ENCODE results near the gene PRDM16. TPM values are rescaled to one million over a fixed set of nuclear protein-coding genes. Genes with fewer than 3 reads are reported as not detected.

Gene PRDM16
- total and polyA plus RNA-seq, 2 of the 13 experiments (the other 11 are each of a cell fraction or from before 2014, with no cell fraction given): 0.15 to 0.81 TPM

- TF ChIP-seq PRDM4 (CRISPR knock-in tag; IDR thresholded peaks at IDR 0.05; ENCODE audit: borderline replicate concordance) (no peak), ZNF232 (CRISPR knock-in tag; IDR thresholded peaks at IDR 0.05; ENCODE audit: borderline replicate concordance) (peak; percentile 78; the same call in 1 of the 2 replicates), GZF1 (CRISPR knock-in tag; IDR thresholded peaks at IDR 0.05) (peak; percentile 51; the same call in 1 of the 2 replicates), ZFYVE20 (CRISPR knock-in tag; IDR thresholded peaks at IDR 0.05; ENCODE audit: borderline replicate concordance, low read depth) (0 out of 2 replicates have a peak, but pooled peaks have one; percentile 63), KMT2A (CRISPR knock-in tag; IDR thresholded peaks at IDR 0.05) (peak; percentile 22; the same call in 1 of the 2 replicates), ZNF703 (CRISPR knock-in tag; IDR thresholded peaks at IDR 0.05; ENCODE audit: borderline replicate concordance) (no peak), IRF2 (CRISPR knock-in tag; IDR thresholded peaks at IDR 0.05) (0 out of 2 replicates have a peak, but pooled peaks have one; percentile 9), ZIK1 (CRISPR knock-in tag; IDR thresholded peaks at IDR 0.05; ENCODE audit: borderline replicate concordance, low read depth) (peak; percentile 10; the same call in 1 of the 2 replicates), THAP9 (CRISPR knock-in tag; IDR thresholded peaks at IDR 0.05; ENCODE audit: borderline replicate concordance) (peak; percentile 80; the same call in 1 of the 2 replicates), ZNF160 (CRISPR knock-in tag; IDR thresholded peaks at IDR 0.05) (0 out of 2 replicates have a peak, but pooled peaks have one; percentile 53), POLR2AphosphoS5 (IDR thresholded peaks at IDR 0.05; ENCODE audit: low read depth, low read length) (peak; percentile 71), ZNF558 (CRISPR knock-in tag; IDR thresholded peaks at IDR 0.05; ENCODE audit: borderline replicate concordance) (no peak), U2AF1 (optimal IDR thresholded peaks at IDR 0.05; ENCODE audit: low read depth, low read length) (no peak), HMG20B (CRISPR knock-in tag; conservative IDR thresholded peaks at IDR 0.05) (peak; percentile 62; the same call in 1 of the 2 replicates), YY1 (IDR thresholded peaks at IDR 0.05; ENCODE audit: insufficient read depth, insufficient replicate concordance, low read depth, low read length) (peak; percentile 17), MTF2 (CRISPR knock-in tag; IDR thresholded peaks at IDR 0.05; ENCODE audit: borderline replicate concordance) (0 out of 2 replicates have a peak, but pooled peaks have one; percentile 64), ZNF317 (CRISPR knock-in tag; IDR thresholded peaks at IDR 0.05) (0 out of 2 replicates have a peak, but pooled peaks have one; percentile 37), ZNF205 (CRISPR knock-in tag; IDR thresholded peaks at IDR 0.05) (peak; percentile 85; the same call in 1 of the 2 replicates), GABPB1 (CRISPR knock-in tag; IDR thresholded peaks at IDR 0.05) (peak; percentile 70), ZNF639 (CRISPR knock-in tag; conservative IDR thresholded peaks at IDR 0.05) (peak; percentile 69; the same call in 1 of the 2 replicates), GPN1 (CRISPR knock-in tag; IDR thresholded peaks at IDR 0.05; ENCODE audit: borderline replicate concordance) (no peak), CBX2 (IDR thresholded peaks at IDR 0.05; ENCODE audit: low read depth, low read length) (no peak), CBX2 (CRISPR knock-in tag; IDR thresholded peaks at IDR 0.05; ENCODE audit: low read depth) (no peak)
These were observed 402.5 kb downstream of the PRDM16 start (continued) for GRCh38 chr1:3471356-3472087.
